GM12873 (cell line): ENCODE data around the gene RPL12.

ENCODE experiments used
- CTCF ChIP-seq: IDR thresholded peaks from 2 replicates; pipeline ENCODE4 v1.5.1; 2012; ENCODE audit warnings: low read depth, mild to moderate bottlenecking, moderate library complexity, low read length, control low read depth; ENCODE audit not compliant: insufficient read depth; ENCODE audit errors: missing control alignments

The RPL12 gene

GRCh38 chr9:127446713-127447415 lies 4.3 kb downstream of the RPL12 start:
- no peak for TF ChIP-seq CTCF

DNA sequence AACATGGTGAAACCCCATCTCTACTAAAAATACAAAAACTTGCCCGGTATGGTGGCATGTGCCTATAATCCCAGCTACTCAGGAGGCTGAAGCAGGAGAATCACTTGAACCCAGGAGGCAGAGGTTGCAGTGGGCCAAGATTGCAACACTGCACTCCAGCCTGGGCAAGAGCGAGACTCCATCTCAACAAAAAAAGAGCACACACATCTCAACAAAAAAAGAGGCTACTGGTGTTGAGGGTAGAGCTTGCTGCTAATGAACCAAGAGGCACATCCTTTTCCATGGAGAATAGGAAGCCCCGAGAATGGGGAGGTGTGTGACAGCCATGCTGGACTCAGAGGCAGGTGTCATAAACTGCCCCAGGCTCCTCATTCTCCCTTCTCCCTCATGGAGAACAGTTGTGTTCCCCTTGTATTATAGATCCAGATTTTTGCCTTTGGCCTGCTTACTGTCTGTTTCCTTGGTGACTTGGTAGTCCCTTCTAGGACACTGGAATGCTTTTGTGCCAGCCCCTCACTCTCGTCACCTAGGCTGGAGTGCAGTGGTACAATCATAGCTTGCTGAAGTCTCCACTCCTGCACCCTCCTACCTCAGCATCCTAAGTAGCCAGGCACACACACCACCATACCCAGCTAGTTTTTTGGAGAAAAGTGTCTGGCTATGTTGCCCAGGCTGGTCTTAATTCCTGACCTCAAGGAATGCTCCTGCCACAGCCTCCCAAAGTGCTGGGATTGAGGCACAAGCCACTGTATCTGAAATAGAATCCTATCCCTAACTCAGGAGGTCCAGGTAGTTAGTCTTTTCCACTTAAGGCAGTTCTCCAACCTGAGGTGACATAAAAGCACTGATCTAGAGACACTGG lies 5.1 kb downstream of the RPL12 start:
- TF ChIP-seq CTCF = no peak

DNA sequence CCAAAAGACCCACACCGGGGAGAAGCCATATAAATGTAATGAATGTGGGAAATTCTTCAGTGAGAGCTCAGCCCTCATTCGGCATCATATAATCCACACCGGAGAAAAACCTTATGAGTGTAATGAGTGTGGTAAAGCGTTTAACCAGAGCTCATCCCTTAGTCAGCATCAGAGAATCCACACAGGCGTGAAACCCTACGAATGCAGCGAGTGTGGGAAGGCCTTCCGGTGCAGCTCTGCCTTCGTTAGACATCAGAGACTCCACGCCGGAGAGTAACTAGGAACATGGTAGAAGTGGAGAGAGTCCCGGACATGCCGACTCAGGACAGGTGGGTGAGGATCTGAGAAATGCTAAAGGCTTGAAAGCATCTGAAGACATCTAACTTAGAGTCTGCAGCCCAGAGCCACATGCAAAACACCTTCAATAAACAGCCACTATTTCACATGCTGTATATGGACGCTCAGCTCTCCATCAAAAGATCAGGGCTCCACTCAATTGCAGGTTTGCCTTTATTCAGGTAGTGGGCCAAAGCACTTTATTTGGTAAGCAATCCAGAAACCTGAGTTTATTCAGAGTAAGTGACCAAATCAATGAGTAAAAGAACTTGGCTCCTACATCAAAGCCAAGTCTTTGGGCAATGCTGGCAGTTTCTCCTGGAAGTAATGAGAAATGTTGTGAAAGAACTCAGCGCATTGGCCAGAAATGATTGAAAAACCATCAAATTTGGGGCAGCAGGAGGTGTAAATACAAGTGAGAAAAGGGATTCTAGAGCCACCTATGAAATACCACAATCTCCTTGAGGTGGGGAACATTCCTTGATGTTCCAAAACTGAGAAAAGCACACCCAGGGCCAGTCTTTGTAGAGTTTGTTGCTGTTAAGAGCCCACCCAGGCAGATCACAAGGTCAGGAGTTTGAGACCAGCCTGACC lies 6.0 kb downstream of the RPL12 start:
- TF ChIP-seq CTCF = no peak

DNA sequence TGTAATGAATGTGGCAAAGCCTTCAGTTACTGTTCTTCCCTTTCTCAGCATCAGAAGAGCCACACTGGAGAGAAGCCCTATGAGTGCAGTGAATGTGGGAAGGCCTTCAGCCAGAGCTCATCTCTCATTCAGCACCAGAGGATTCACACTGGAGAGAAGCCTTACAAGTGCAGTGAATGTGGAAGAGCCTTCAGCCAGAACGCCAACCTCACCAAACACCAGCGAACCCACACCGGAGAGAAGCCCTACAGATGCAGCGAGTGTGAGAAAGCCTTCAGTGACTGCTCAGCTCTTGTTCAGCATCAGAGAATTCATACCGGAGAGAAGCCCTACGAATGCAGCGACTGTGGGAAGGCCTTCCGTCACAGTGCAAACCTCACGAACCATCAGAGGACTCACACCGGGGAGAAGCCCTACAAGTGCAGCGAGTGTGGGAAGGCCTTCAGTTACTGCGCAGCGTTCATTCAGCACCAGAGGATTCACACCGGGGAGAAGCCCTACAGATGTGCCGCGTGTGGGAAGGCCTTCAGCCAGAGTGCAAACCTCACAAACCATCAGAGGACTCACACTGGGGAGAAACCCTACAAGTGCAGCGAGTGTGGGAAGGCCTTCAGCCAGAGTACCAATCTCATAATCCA lies 6.8 kb downstream of the RPL12 start:
- no peak for TF ChIP-seq CTCF

DNA sequence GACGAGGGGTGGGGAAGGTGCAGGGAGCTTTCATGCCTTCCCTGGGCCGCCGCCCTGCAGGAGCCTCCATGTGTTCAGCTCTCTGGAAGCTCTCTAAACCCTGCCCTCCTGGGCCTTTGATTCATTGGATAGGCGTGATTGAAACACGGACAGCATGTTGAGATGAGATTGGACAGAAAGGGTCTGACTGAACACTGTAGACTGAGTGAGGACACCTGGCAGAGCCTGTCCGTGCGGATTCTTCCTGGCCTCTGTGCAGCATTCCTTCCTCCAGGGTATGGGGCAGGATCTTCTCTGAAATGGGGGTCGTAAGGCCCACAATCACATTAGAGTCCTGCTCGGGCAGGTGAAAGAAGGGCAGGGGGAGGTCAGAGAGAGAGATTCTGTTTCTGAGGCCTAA lies 12.8 kb downstream of the RPL12 start:
- no peak for TF ChIP-seq CTCF

DNA sequence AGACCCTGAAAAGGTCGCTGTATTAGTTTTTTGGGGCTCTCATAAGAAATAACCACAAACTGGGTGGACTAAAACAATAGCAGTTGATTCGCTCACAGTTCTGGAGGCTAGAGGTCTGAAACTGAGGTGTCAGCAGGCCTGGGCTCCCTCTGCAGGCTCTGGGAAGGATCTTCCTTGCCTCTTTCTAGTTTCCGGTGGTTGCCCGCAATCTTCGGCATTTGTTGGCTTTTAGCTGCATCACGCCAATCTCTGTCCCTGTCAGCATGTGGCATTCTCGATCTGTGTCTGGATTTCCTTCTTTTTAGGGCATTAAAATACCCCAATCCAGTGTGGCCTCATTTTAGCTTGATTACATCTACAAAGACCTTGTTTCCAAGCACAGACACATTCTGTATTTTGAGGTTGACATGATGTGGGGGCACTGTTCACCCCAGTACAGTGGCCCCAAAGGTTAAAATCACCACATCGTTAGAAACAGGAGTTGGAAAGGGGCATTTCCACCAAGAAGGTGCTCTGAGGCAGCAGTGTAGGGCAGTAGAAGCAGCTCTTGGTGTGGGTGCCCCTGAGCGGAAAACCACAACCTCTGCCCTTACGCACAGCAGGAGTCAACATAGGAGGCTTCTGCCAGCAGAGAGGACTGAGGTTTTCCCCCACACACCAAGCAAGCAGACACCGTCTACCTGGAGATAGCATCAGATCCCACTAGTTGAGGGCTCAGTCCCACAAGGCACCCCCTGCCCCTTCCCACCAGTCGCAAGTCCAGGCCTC lies 13.5 kb downstream of the RPL12 start:
- no peak for TF ChIP-seq CTCF
